Hepatocyte (in vitro differentiated cells): ENCODE measurements around the gene MSMO1. TPM values are rescaled to one million over a fixed set of nuclear protein-coding genes. Genes with fewer than 3 reads are reported as not detected.
"Not testable (repeated sequence)": the region's sequence is repeated elsewhere in the genome, so short reads cannot be mapped to it uniquely, and the experiment has no call there.

ENCODE experiments used
- DNase-seq: peaks from one replicate; pipeline ENCODE4 v3.0.0-alpha.2; 2016; ENCODE audit warnings: low spot score
- H2AFZ ChIP-seq: fragments of 200-600 bp; sonication (generic); 2 replicates; pipeline ENCODE4 v1.6.0; 2016; ENCODE audit warnings: antibody characterized with exemption, mild to moderate bottlenecking
- H3K27ac ChIP-seq: fragments of 200-600 bp; sonication (generic); 2 replicates; pipeline ENCODE4 v1.5.1; 2016; ENCODE audit warnings: mild to moderate bottlenecking
- H3K27me3 ChIP-seq: fragments of 200-600 bp; sonication (generic); 2 replicates; pipeline ENCODE4 v1.6.1; 2016
- H3K36me3 ChIP-seq: fragments of 200-600 bp; sonication (generic); replicated peaks from 2 replicates; pipeline ENCODE4 v1.5.1; 2016; ENCODE audit warnings: low read depth; ENCODE audit not compliant: insufficient read depth
- H3K4me1 ChIP-seq: fragments of 200-600 bp; sonication (generic); 2 replicates; pipeline ENCODE4 v1.5.1; 2016; ENCODE audit warnings: mild to moderate bottlenecking, moderate library complexity; ENCODE audit not compliant: insufficient read depth
- H3K4me2 ChIP-seq: fragments of 200-600 bp; sonication (generic); 2 replicates; pipeline ENCODE4 v1.6.0; 2016
- H3K4me3 ChIP-seq: fragments of 200-600 bp; sonication (generic); 2 replicates; pipeline ENCODE4 v1.5.1; 2016; ENCODE audit warnings: mild to moderate bottlenecking
- H3K79me2 ChIP-seq: fragments of 200-600 bp; sonication (generic); 2 replicates; pipeline ENCODE4 v1.6.0; 2017; ENCODE audit warnings: mild to moderate bottlenecking
- H3K9me2 ChIP-seq: fragments of 200-600 bp; sonication (generic); replicated peaks from 2 replicates; pipeline ENCODE4 v1.6.0; 2017; ENCODE audit warnings: mild to moderate bottlenecking; ENCODE audit not compliant: insufficient read depth
- H3K9me3 ChIP-seq: fragments of 200-600 bp; sonication (generic); 2 replicates; pipeline ENCODE4 v1.5.1; 2016; ENCODE audit warnings: low read depth, mild to moderate bottlenecking
- H4K20me1 ChIP-seq: fragments of 200-600 bp; sonication (generic); 2 replicates; pipeline ENCODE4 v1.6.0; 2016; ENCODE audit warnings: mild to moderate bottlenecking; ENCODE audit not compliant: insufficient read depth, poor library complexity, severe bottlenecking
- EZH2 ChIP-seq: fragments of 200-600 bp; sonication (generic); IDR thresholded peaks from 2 replicates; pipeline ENCODE4 v1.6.1; 2016; ENCODE audit warnings: antibody characterized with exemption, mild to moderate bottlenecking, borderline replicate concordance
- EZH2phosphoT487 ChIP-seq: fragments of 200-600 bp; sonication (generic); IDR thresholded peaks from one replicate; pipeline ENCODE4 v1.6.1; 2018; ENCODE audit warnings: antibody characterized with exemption, mild to moderate bottlenecking, low read depth, moderate library complexity; ENCODE audit not compliant: unreplicated experiment, severe bottlenecking
- WGBS: methylation state at CpG from one replicate; pipeline ENCODE4 v1.1.6; 2016; ENCODE audit warnings: low lambda C conversion rate; ENCODE audit errors: missing lambda C conversion rate; 5-methylcytosine and 5-hydroxymethylcytosine counted together
- polyA plus RNA-seq: library from polyadenylated mRNA; unstranded; fragments of >200 nt; fragmentation: Nextera tagmentation; extraction: Ambion mirVana; gene quantifications from 2 replicates; pipeline ENCODE4 v1.2.1, GENCODE V29; 2016
- total RNA-seq: library from RNA; depleted of rRNA; stranded (reverse); fragments of >200 nt; gene quantifications from 2 replicates; pipeline ENCODE4 v1.2.3, GENCODE V29; 2014
- TF ChIP-seq, protein P1 (sequence below): fragments of 200-600 bp; sonication (generic); IDR thresholded peaks from 2 replicates; pipeline ENCODE4 v1.5.1; 2016; ENCODE audit warnings: antibody characterized with exemption, mild to moderate bottlenecking; ENCODE audit not compliant: poor library complexity

MSMO1 gene
- total RNA-seq: 747 and 796 TPM in 2 replicates
- 249 and 391 TPM in 2 replicates for polyA plus RNA-seq

DNA sequence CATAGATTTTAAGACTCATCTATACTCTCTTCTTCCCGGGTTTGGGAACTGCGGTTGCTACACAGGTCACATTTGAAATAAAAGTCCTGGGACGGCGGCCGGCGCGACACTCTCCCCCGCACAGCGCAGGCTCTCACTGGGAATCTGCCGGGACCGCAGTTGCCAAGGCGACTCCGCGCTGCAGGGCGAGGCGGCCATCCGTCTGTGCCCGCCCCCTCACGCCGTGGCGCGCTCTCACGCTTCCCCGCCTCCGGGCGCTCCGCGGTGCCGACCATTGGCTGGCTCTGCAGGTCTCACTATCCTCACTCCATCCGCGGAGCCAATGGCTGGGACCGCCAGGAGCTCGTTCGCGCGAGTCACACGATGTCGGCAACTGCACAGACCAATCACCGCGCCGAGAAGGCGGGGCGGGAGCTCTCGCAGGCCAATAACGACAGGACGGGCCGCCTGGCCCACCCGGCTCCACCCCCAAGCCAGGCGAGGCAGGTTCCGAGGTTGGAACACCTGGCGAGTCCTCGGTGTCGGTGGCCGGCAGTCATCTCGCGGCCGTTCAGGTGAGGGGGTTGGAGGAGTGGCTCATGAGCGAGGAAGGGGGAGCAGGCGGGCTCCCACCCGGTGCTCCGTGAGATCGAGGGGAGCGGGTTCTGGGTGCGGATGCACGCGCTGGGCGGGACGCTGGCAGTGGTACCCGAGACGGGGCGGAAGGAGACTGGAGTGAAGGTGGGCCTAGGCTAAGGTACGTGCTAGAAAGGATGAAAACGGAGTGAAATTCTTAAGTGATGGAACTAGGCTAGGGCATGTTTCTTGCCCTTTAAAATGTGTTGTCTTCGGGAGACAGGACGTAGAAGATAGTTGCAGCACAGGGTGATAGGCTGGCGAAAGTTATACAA, at the start of gene MSMO1:
Gene MSMO1 (plus strand): TSS at position 459 of the 890 bp plus-strand sequence. CDS start 5,702 bp downstream, outside the sequence.
- under 1% methylated on average over 73 of the region's 76 CpGs for WGBS
- no peaks in the 10 kb centered on the region for H3K27me3 ChIP-seq

GRCh38 chr4:165279531-165279930, 47.9 kb upstream of the MSMO1 start:
- not testable (repeated sequence) for H3K4me3 ChIP-seq, DNase-seq, H3K9me2 ChIP-seq, H2AFZ ChIP-seq, H3K27ac ChIP-seq, H3K27me3 ChIP-seq, H3K9me3 ChIP-seq, H3K4me2 ChIP-seq, H4K20me1 ChIP-seq, H3K4me1 ChIP-seq, H3K79me2 ChIP-seq, H3K36me3 ChIP-seq
- WGBS: 92% methylated on average over 15 of the region's 20 CpGs

More for the DNA sequence above, at the start of gene MSMO1:
- Histone ChIP-seq H3K36me3 (no peaks in the 10 kb centered on the region), H2AFZ (peak within 1 kb of the TSS; percentile 42), H3K79me2 (peaks cover 49% of the 10 kb centered on the region), H4K20me1 (peaks cover 42% of the 10 kb centered on the region), H3K9me3 (no peaks in the 10 kb centered on the region), H3K4me3 (peak within 1 kb of the TSS; percentile 43), H3K9me2 (no peaks in the 10 kb centered on the region), H3K27ac (peak within 1 kb of the TSS; percentile 95), H3K4me2 (peak within 1 kb of the TSS; percentile 82), H3K4me1 (peaks cover 14% of the 10 kb centered on the region)
- peak; percentile 99 for DNase-seq
- TF ChIP-seq EZH2phosphoT487: no peak
- no peak for TF ChIP-seq EZH2
- TF ChIP-seq, protein P1, sequence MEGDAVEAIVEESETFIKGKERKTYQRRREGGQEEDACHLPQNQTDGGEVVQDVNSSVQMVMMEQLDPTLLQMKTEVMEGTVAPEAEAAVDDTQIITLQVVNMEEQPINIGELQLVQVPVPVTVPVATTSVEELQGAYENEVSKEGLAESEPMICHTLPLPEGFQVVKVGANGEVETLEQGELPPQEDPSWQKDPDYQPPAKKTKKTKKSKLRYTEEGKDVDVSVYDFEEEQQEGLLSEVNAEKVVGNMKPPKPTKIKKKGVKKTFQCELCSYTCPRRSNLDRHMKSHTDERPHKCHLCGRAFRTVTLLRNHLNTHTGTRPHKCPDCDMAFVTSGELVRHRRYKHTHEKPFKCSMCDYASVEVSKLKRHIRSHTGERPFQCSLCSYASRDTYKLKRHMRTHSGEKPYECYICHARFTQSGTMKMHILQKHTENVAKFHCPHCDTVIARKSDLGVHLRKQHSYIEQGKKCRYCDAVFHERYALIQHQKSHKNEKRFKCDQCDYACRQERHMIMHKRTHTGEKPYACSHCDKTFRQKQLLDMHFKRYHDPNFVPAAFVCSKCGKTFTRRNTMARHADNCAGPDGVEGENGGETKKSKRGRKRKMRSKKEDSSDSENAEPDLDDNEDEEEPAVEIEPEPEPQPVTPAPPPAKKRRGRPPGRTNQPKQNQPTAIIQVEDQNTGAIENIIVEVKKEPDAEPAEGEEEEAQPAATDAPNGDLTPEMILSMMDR: no peak

- 99% methylated on average over 3 of the region's 3 CpGs for WGBS
- H3K4me3 ChIP-seq, H3K27ac ChIP-seq, H3K9me2 ChIP-seq, DNase-seq, H3K4me2 ChIP-seq, H3K4me1 ChIP-seq, H3K9me3 ChIP-seq, H2AFZ ChIP-seq, H3K27me3 ChIP-seq, H4K20me1 ChIP-seq, H3K79me2 ChIP-seq, H3K36me3 ChIP-seq: not testable (repeated sequence)
These were observed 42.8 kb upstream of the MSMO1 start for GRCh38 chr4:165284697-165285096.

- H3K4me3 ChIP-seq, H4K20me1 ChIP-seq, H3K79me2 ChIP-seq, H3K9me2 ChIP-seq, H3K4me1 ChIP-seq, H3K27ac ChIP-seq, H3K27me3 ChIP-seq, H3K36me3 ChIP-seq, H3K9me3 ChIP-seq, DNase-seq, H3K4me2 ChIP-seq, H2AFZ ChIP-seq: not testable (repeated sequence)
- 91% methylated on average over 4 of the region's 4 CpGs for WGBS
These were observed 40.7 kb upstream of the MSMO1 start for GRCh38 chr4:165286619-165287340.

DNA sequence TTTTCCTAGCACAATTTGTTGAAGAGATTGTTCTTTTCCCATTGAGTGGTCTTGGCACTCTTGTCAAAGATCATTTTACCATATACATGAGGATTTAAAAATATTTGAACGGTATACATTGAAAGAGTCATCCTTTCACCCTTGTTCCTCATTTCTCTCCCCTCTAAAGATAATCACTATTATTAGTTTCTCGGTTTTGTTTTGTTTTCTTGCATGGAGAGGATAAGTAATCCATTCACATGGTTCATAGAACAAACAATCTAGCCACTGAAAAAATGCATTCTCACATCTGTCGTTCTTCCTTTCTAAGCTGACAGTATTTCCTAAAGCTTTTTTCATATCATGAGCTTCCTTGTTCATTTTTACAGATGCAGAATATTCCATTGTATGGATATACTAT, 39.2 kb upstream of the MSMO1 start:
- WGBS: 79% methylated on average over 3 of the region's 3 CpGs
- no peak overlapping the region for H3K4me3 ChIP-seq
- no peaks in the 10 kb centered on the region for H3K36me3 ChIP-seq

More for the DNA sequence above, 39.2 kb upstream of the MSMO1 start:
- no peak overlapping the region for H2AFZ ChIP-seq
- no peaks in the 10 kb centered on the region for H4K20me1 ChIP-seq
- H3K79me2 ChIP-seq: no peaks in the 10 kb centered on the region
- TF ChIP-seq EZH2phosphoT487 (no peak), EZH2 (no peak)
- DNase-seq: no peak
- no peak overlapping the region for H3K27ac ChIP-seq
- no peaks in the 10 kb centered on the region for H3K9me3 ChIP-seq
- no peaks in the 10 kb centered on the region for H3K27me3 ChIP-seq
- no peak overlapping the region for H3K4me2 ChIP-seq
- no peaks in the 10 kb centered on the region for H3K9me2 ChIP-seq
- H3K4me1 ChIP-seq: peaks cover 5% of the 10 kb centered on the region
